NB4 (cell line): ENCODE results near the gene RGL2.

ENCODE experiments used
- CTCF ChIP-seq: IDR thresholded peaks from one replicate; pipeline ENCODE4 v1.5.1; 2012; ENCODE audit warnings: low read depth, low read length
- MYC ChIP-seq: IDR thresholded peaks from 2 replicates; pipeline ENCODE4 v1.6.1; 2011; ENCODE audit warnings: low read depth, low read length

GRCh38 chr6:33313709-33314514 is 15.2 kb upstream of the RGL2 start, which contains the start of gene TAPBP:
- no peak for TF ChIP-seq CTCF
- 0 out of 2 replicates have a peak, but pooled peaks have one; percentile 55 for TF ChIP-seq MYC
